Bronchial epithelial cell (primary cell): ENCODE data around the gene EGLN3. TPM values are rescaled to one million over a fixed set of nuclear protein-coding genes. Genes with fewer than 3 reads are reported as not detected.

ENCODE experiments used
- DNase-seq: peaks from one replicate; pipeline ENCODE4 v3.0.0-alpha.2; 2010; ENCODE audit warnings: low read depth
- FAIRE-seq: peaks from 2 replicates; lab custom pipeline; 2011; peaks lifted over from hg19 to GRCh38; lab: Jason Lieb, UNC
- H3K27me3 ChIP-seq: 2 replicates; pipeline ENCODE4 v1.5.1; 2011; ENCODE audit warnings: low read length; ENCODE audit not compliant: control insufficient read depth, insufficient read depth
- H3K36me3 ChIP-seq: 2 replicates; pipeline ENCODE4 v1.5.1; 2011; ENCODE audit warnings: low read length; ENCODE audit not compliant: control insufficient read depth, insufficient read depth
- H3K4me3 ChIP-seq: 2 replicates; pipeline ENCODE4 v1.5.1; 2011; ENCODE audit warnings: mild to moderate bottlenecking, low read depth, low read length, control low read depth
- total RNA-seq: library from RNA; depleted of rRNA; stranded (reverse); fragments of >200 nt; gene quantifications from 2 replicates; pipeline ENCODE4 v1.2.1, GENCODE V29; 2014
- TF ChIP-seq, protein P1 (sequence below): IDR thresholded peaks from 2 replicates; pipeline ENCODE4 v1.5.1; 2011; ENCODE audit warnings: mild to moderate bottlenecking, moderate library complexity, low read length, control low read depth, inconsistent platforms; ENCODE audit not compliant: insufficient read depth, severe bottlenecking

The EGLN3 gene
- total RNA-seq = 48.7 and 91.7 TPM in 2 replicates

DNA sequence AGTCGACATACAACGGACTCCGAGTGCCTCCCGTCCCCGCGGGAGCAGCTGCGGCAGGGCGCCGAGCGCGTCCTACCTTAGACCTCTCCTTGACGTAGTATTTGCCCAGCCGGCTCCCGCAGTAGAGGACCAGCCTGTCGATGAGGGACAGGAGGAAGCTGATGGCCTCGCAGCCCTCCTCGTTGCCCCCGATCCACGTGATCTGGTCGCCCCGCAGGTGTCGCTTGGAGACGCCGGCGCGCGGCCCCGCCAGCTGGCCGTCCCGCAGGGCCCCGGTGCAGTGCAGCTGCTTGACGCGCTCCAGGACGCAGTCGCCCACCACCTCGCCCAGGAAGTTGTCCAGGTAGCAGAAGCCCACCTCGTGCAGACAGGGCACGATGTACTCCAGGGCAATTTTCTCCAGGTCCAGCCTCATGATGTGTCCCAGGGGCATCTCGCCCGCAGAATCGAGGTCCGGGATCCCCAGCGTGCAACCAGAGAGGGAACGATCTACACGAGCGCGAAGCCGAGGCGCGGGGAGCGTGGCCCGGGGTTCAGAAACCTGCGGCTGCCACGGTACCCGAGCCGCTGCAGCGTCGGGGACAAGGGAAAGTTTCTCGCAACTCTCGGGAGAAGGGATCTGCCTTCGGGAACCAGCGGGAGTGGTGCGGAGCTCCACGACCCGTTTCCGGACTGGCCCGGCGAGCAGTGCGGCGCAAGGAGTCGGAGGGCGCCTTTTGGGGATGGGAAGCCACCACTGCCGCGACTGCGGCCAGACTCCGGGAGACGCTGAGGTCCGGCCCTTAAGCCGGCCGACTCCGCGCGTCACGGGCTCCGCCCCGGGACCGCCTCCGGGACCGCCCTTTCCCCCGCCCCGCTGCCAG lies at the start of gene EGLN3:
Gene EGLN3, minus strand, starts transcription at position 755 of the 863 bp plus-strand sequence. Its CDS starts 322 bp downstream, at position 433.
- peak; percentile 75 for DNase-seq
- TF ChIP-seq, protein P1, sequence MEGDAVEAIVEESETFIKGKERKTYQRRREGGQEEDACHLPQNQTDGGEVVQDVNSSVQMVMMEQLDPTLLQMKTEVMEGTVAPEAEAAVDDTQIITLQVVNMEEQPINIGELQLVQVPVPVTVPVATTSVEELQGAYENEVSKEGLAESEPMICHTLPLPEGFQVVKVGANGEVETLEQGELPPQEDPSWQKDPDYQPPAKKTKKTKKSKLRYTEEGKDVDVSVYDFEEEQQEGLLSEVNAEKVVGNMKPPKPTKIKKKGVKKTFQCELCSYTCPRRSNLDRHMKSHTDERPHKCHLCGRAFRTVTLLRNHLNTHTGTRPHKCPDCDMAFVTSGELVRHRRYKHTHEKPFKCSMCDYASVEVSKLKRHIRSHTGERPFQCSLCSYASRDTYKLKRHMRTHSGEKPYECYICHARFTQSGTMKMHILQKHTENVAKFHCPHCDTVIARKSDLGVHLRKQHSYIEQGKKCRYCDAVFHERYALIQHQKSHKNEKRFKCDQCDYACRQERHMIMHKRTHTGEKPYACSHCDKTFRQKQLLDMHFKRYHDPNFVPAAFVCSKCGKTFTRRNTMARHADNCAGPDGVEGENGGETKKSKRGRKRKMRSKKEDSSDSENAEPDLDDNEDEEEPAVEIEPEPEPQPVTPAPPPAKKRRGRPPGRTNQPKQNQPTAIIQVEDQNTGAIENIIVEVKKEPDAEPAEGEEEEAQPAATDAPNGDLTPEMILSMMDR = no peak
- no peaks in the 10 kb centered on the region for H3K27me3 ChIP-seq

DNA sequence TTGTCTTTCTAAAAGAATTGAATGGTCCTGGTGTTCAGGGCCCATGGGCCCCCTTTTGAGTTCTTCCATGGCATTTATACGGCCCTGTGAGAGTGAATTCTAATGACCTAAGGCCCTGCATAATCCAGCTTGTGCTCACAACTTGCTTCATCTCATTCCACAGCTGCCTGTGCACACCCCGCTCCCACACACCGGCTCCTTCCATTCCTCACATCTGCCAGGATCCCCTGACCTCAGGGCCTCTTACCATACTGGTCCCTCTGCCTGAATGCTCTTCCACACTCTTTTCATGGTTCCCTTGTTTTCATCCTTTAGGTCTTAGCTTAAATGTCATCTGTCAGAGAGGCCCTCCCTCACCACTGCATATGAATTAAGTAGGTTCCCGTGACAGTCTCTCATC lies 49.5 kb upstream of the EGLN3 start:
- TF ChIP-seq, protein P1 = no peak
- H3K36me3 ChIP-seq = no peaks in the 10 kb centered on the region
- H3K4me3 ChIP-seq = no peak overlapping the region
- FAIRE-seq (no peak), DNase-seq (no peak)
- peaks cover 2% of the 10 kb centered on the region for H3K27me3 ChIP-seq

More for the DNA sequence above, at the start of gene EGLN3:
- no peak for FAIRE-seq
- Histone ChIP-seq H3K36me3 (no peaks in the 10 kb centered on the region), H3K4me3 (peak within 1 kb of the TSS; percentile 95)

DNA sequence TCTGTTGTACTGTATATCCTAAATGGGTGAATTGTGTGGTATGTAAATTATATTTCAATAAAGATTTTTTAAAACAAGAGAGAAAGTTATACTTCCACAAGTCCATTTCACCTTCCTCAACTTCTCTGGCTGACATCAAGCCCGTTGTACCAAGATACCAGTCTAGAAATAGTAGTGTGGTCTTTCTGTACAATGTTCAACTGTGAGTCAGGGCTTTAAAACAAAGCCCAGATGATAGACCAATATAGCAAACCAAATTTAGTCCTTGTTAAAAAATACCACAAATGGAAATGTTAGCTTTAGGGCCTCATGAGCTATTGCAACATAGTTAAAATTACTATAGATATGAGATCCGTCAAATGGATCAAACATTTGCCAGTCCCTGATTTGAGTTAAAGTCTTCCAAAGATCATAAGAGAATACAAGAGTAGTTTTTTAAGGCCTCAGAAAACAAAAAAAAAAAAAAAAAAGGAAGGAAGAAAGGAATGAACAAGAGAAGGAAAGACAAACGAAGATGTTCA lies 49.0 kb upstream of the EGLN3 start:
- DNase-seq (no peak), FAIRE-seq (no peak)
- Histone ChIP-seq H3K4me3 (no peak overlapping the region), H3K36me3 (no peaks in the 10 kb centered on the region), H3K27me3 (no peaks in the 10 kb centered on the region)
- TF ChIP-seq, protein P1 = no peak

GRCh38 chr14:33997611-33998010 lies 46.7 kb upstream of the EGLN3 start:
- no peaks in the 10 kb centered on the region for H3K36me3 ChIP-seq
- no peaks in the 10 kb centered on the region for H3K27me3 ChIP-seq
- no peak for FAIRE-seq

DNA sequence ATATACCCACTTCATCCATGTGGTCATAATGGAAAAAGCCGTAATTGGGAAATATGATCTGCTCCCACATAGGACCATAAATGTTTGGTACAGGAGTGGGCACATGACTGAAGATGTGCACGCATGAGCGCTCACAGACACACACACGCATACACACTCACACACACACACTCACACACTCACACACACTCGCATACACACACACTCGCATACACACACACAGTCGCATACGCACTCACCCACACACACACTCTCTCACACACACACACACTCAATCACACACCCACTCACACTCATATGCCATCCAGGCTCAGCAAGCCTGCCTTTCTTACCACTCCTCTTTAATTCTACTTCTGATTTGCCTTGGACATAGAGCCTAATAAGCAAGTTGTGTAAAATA lies 45.6 kb upstream of the EGLN3 start:
- Histone ChIP-seq H3K36me3 (no peaks in the 10 kb centered on the region), H3K4me3 (no peak overlapping the region), H3K27me3 (no peaks in the 10 kb centered on the region)
- FAIRE-seq (no peak), DNase-seq (no peak)
- TF ChIP-seq, protein P1 = no peak

More at GRCh38 chr14:33997611-33998010, 46.7 kb upstream of the EGLN3 start:
- no peak for DNase-seq
- H3K4me3 ChIP-seq = no peak overlapping the region
- TF ChIP-seq, protein P1 = no peak
